SK-N-SH (cell line): ENCODE results near the gene AP4B1. TPM values are rescaled to one million over a fixed set of nuclear protein-coding genes. Genes with fewer than 3 reads are reported as not detected.

ENCODE experiments used
- CTCF ChIA-PET: fragments of 300-600, 350-600 bp; formaldehyde crosslinking; extraction: SDS; loops from one replicate; lab custom pipeline; 2021; lab: Yijun Ruan, JAX
- POLR2A ChIA-PET: fragments of 350-600 bp; sonication (Branson Sonifier 250); formaldehyde crosslinking; extraction: SDS; loops from one replicate; lab custom pipeline; 2020; ENCODE audit warnings: antibody characterized with exemption, inconsistent platforms; lab: Yijun Ruan, JAX
- DNase-seq: peaks from one replicate; pipeline ENCODE4 v3.0.0; 2012
- H2AFZ ChIP-seq: fragments of 200-600 bp; sonication (generic); 2 replicates; pipeline ENCODE4 v1.8.1; 2016; ENCODE audit warnings: antibody characterized with exemption, mild to moderate bottlenecking, low read depth
- H3F3A ChIP-seq: fragments of 200-600 bp; sonication (generic); replicated peaks from 2 replicates; pipeline ENCODE3; 2016; ENCODE audit warnings: antibody characterized with exemption, mild to moderate bottlenecking; ENCODE audit not compliant: insufficient read depth
- H3K27ac ChIP-seq, 2 experiments: fragments of 200-500 bp in 1 of 2; fragments of 200-600 bp in 1 of 2; sonication (Bioruptor generic) in 1 of 2; sonication (generic), shearing (Covaris generic) in 1 of 2; 2 replicates each; pipeline versions ENCODE4 v1.5.1 to v1.6.1; 2014 to 2016; ENCODE audit warnings: low read depth in 2 of 2, inconsistent platforms in 1 of 2, low read length in 1 of 2, mild to moderate bottlenecking in 1 of 2, mixed read lengths in 1 of 2
- H3K27me3 ChIP-seq: fragments of 200-600 bp; sonication (generic), shearing (Covaris generic); 2 replicates; pipeline ENCODE4 v1.6.1; 2016; ENCODE audit warnings: mixed run types; ENCODE audit not compliant: insufficient read depth
- H3K36me3 ChIP-seq, 2 experiments: fragments of 200-500 bp in 1 of 2; fragments of 200-600 bp in 1 of 2; sonication (Bioruptor generic) in 1 of 2; sonication (generic) in 1 of 2; replicated peaks in 1 of 2; 2 replicates each; pipeline versions ENCODE3 to v1.5.1; 2014 to 2016; ENCODE audit warnings: low read length in 1 of 2, mild to moderate bottlenecking in 1 of 2; ENCODE audit not compliant: insufficient read depth in 2 of 2, control insufficient read depth in 1 of 2
- H3K4me1 ChIP-seq, 2 experiments: fragments of 200-500 bp in 1 of 2; fragments of 200-600 bp in 1 of 2; sonication (Bioruptor generic) in 1 of 2; sonication (generic), shearing (Covaris generic) in 1 of 2; 2 replicates each; pipeline versions ENCODE4 v1.5.1 to v1.6.1; 2014 to 2016; ENCODE audit warnings: low read depth in 1 of 2, low read length in 1 of 2, mixed run types in 1 of 2; ENCODE audit not compliant: insufficient read depth in 2 of 2, control insufficient read depth in 1 of 2
- H3K4me2 ChIP-seq: fragments of 200-600 bp; sonication (generic), shearing (Covaris generic); 2 replicates; pipeline ENCODE4 v1.6.1; 2017; ENCODE audit warnings: mixed run types
- H3K4me3 ChIP-seq, 2 experiments: fragments of 200-500 bp in 1 of 2; fragments of 200-600 bp in 1 of 2; sonication (Bioruptor generic) in 1 of 2; sonication (generic), shearing (Covaris generic) in 1 of 2; 2 replicates each; pipeline versions ENCODE4 v1.5.1 to v1.8.1; 2014 to 2016; ENCODE audit warnings: low read depth in 2 of 2, inconsistent platforms in 1 of 2, low read length in 1 of 2, mild to moderate bottlenecking in 1 of 2, mixed read lengths in 1 of 2, moderate library complexity in 1 of 2
- H3K79me2 ChIP-seq: fragments of 200-600 bp; sonication (generic); 2 replicates; pipeline ENCODE4 v1.8.1; 2017; ENCODE audit warnings: mild to moderate bottlenecking; ENCODE audit not compliant: insufficient read depth
- H3K9ac ChIP-seq: fragments of 200-600 bp; sonication (generic); 2 replicates; pipeline ENCODE4 v1.6.1; 2017; ENCODE audit warnings: mixed run types
- H3K9me2 ChIP-seq: fragments of 200-600 bp; sonication (generic); 2 replicates; pipeline ENCODE4 v1.6.1; 2017; ENCODE audit warnings: mixed run types
- H3K9me3 ChIP-seq: fragments of 200-600 bp; sonication (generic); 2 replicates; pipeline ENCODE4 v1.6.1; 2017; ENCODE audit warnings: mixed run types, mild to moderate bottlenecking, moderate library complexity
- H4K20me1 ChIP-seq: fragments of 200-600 bp; sonication (generic); 2 replicates; pipeline ENCODE4 v1.6.1; 2017; ENCODE audit warnings: mild to moderate bottlenecking, mixed run types; ENCODE audit not compliant: insufficient read depth
- EZH2phosphoT487 ChIP-seq: fragments of 200-600 bp; sonication (generic); IDR thresholded peaks from 2 replicates; pipeline ENCODE4 v1.6.1; 2017; ENCODE audit warnings: low read depth, mixed run types, mild to moderate bottlenecking, antibody characterized with exemption, moderate library complexity, borderline replicate concordance
- GATA2 ChIP-seq: sonication (generic); formaldehyde crosslinking; IDR thresholded peaks from 2 replicates; pipeline ENCODE4 v1.5.0; 2020; ENCODE audit warnings: mild to moderate bottlenecking, missing genetic modification reagents
- IRF3 ChIP-seq: fragments of 150-350 bp; IDR thresholded peaks from 2 replicates; pipeline ENCODE4 v1.6.1; 2016; ENCODE audit warnings: mild to moderate bottlenecking, low read depth, low read length
- JUND ChIP-seq: IDR thresholded peaks from 2 replicates; pipeline ENCODE4 v1.4.0; 2012
- MXI1 ChIP-seq: IDR thresholded peaks from 2 replicates; pipeline ENCODE4 v1.6.1; 2012; ENCODE audit warnings: mild to moderate bottlenecking, low read depth, low read length, improper control_type of control experiment
- POLR2AphosphoS5 ChIP-seq: IDR thresholded peaks from 2 replicates; pipeline ENCODE4 v1.6.1; 2012; ENCODE audit warnings: low read depth, low read length
- RAD21 ChIP-seq: IDR thresholded peaks from 2 replicates; pipeline ENCODE4 v1.6.1; 2012; ENCODE audit warnings: mild to moderate bottlenecking, low read length
- RCOR1 ChIP-seq: fragments of 150-350 bp; IDR thresholded peaks from 2 replicates; pipeline ENCODE4 v1.6.1; 2017; ENCODE audit warnings: antibody characterized with exemption, low read length
- USF1 ChIP-seq: IDR thresholded peaks from 2 replicates; pipeline ENCODE4 v1.4.0; 2012; ENCODE audit warnings: low read depth, borderline replicate concordance
- USF2 ChIP-seq: fragments of 150-350 bp; IDR thresholded peaks from 2 replicates; pipeline ENCODE4 v1.6.1; 2017; ENCODE audit warnings: antibody characterized with exemption, low read length, low read depth, borderline replicate concordance
- YY1 ChIP-seq: IDR thresholded peaks from 2 replicates; pipeline ENCODE4 v1.4.0; 2012; ENCODE audit warnings: low read depth, mild to moderate bottlenecking
- ZBTB33 ChIP-seq: IDR thresholded peaks from 2 replicates; pipeline ENCODE4 v1.4.0; 2012; ENCODE audit warnings: low read depth, borderline replicate concordance
- WGBS: methylation state at CpG from one replicate; pipeline ENCODE4 v1.1.6; 2017; ENCODE audit warnings: low lambda C conversion rate; 5-methylcytosine and 5-hydroxymethylcytosine counted together
- polyA plus RNA-seq, 3 experiments: library from polyadenylated mRNA; depleted of rRNA; stranded (reverse); fragments of >200 nt; gene quantifications; 2 replicates each; pipeline ENCODE4 v1.2.3, GENCODE V29; 2012

AP4B1 gene
- polyA plus RNA-seq, 1 of the 3 experiments (the other 2 are of a cell fraction), result 11.5 TPM

- no peak overlapping the region for H3K27ac ChIP-seq
- CTCF ChIA-PET, result interaction anchor here (1.5 to 1.7 kb wide), 2 partner anchors 14 to 845 kb away, joined by 3 to 5 read pairs; partner anchors contain the start of gene LRIG2
- H3K4me3 ChIP-seq, result no peak overlapping the region
- 100% methylated on average over 1 of the region's 2 CpGs for WGBS
- no peak for TF ChIP-seq JUND
- TF ChIP-seq IRF3, result no peak
- TF ChIP-seq EZH2phosphoT487, result no peak
- TF ChIP-seq POLR2AphosphoS5, result no peak
- no peak for TF ChIP-seq RCOR1
- TF ChIP-seq ZBTB33, result no peak
- TF ChIP-seq RAD21, result no peak
- no peak for TF ChIP-seq GATA2
- no peak for TF ChIP-seq USF1
- TF ChIP-seq MXI1, result no peak
- TF ChIP-seq YY1, result no peak
- TF ChIP-seq USF2, result no peak
- H3K4me1 ChIP-seq, result no peaks in the 10 kb centered on the region
- POLR2A ChIA-PET, result no interaction called here
- peaks cover 4% of the 10 kb centered on the region for H3F3A ChIP-seq
- DNase-seq, result no peak
- no peak overlapping the region for H3K9ac ChIP-seq
- no peaks in the 10 kb centered on the region for H3K9me2 ChIP-seq
- no peaks in the 10 kb centered on the region for H4K20me1 ChIP-seq
- H3K9me3 ChIP-seq, result no peaks in the 10 kb centered on the region
- no peaks in the 10 kb centered on the region for H3K36me3 ChIP-seq
- no peak overlapping the region for H2AFZ ChIP-seq
- no peak overlapping the region for H3K4me2 ChIP-seq
- no peaks in the 10 kb centered on the region for H3K79me2 ChIP-seq
- H3K27me3 ChIP-seq, result no peaks in the 10 kb centered on the region
Observed at GRCh38 chr1:113917400-113918082, 12.9 kb upstream of the AP4B1 start.
